CD4-positive, alpha-beta T cell (primary cell): ENCODE measurements around the gene CIDEA. TPM values are rescaled to one million over a fixed set of nuclear protein-coding genes. Genes with fewer than 3 reads are reported as not detected.

Experiments used
- ATAC-seq: fragments of 200-7000 bp; cut with Tn5 transposase; one replicate; pipeline ENCODE4 v1.10.0; 2022; ENCODE audit warnings: mild to moderate bottlenecking; ENCODE audit not compliant: poor library complexity
- CTCF ChIA-PET: fragments of 350-600 bp; sonication (Branson Sonifier 250); formaldehyde crosslinking; loops from one replicate; lab custom pipeline; 2021; ENCODE audit warnings: antibody characterized with exemption, inconsistent platforms; lab: Charles Lee
- POLR2A ChIA-PET: fragments of 350-600 bp; sonication (Branson Sonifier 250); formaldehyde crosslinking; loops from one replicate; lab custom pipeline; 2021; ENCODE audit warnings: antibody characterized with exemption, inconsistent platforms; lab: Charles Lee
- DNase-seq, 14 experiments: peaks; one replicate each; pipeline ENCODE4 v3.0.0-alpha.2; 2013 to 2020; ENCODE audit warnings: mixed read lengths in 2 of 14
- H3K27ac ChIP-seq, 2 donors: one replicate each; pipeline versions ENCODE4 v1.5.1 to v1.7.0; 2013; ENCODE audit warnings: low read length in 2 of 2, low read depth in 1 of 2, mild to moderate bottlenecking in 1 of 2
- H3K27me3 ChIP-seq, 2 experiments: 1 replicate in 1 of 2; 2 replicates in 1 of 2; pipeline versions ENCODE4 v1.6.1 to v1.7.0; 2013; ENCODE audit warnings: low read length in 2 of 2, control low read depth in 1 of 2, mild to moderate bottlenecking in 1 of 2, moderate library complexity in 1 of 2; ENCODE audit not compliant: insufficient read depth in 2 of 2, control insufficient read depth in 1 of 2
- H3K36me3 ChIP-seq: one replicate; pipeline ENCODE4 v1.6.1; 2013; ENCODE audit warnings: low read length, control low read depth; ENCODE audit not compliant: insufficient read depth
- H3K4me1 ChIP-seq: one replicate; pipeline ENCODE4 v1.6.1; 2013; ENCODE audit warnings: low read length, control low read depth; ENCODE audit not compliant: insufficient read depth
- H3K4me3 ChIP-seq: one replicate; pipeline ENCODE4 v1.5.1; 2013; ENCODE audit warnings: mild to moderate bottlenecking, low read length, moderate library complexity
- H3K9me3 ChIP-seq, 2 experiments: 1 replicate in 1 of 2; 2 replicates in 1 of 2; pipeline versions ENCODE4 v1.6.1 to v1.7.0; 2013; ENCODE audit warnings: low read length in 2 of 2, mild to moderate bottlenecking in 2 of 2, control low read depth in 1 of 2, moderate library complexity in 1 of 2; ENCODE audit not compliant: control insufficient read depth in 1 of 2, insufficient read depth in 1 of 2
- H3K27ac Mint-ChIP-seq: one replicate; pipeline ENCODE4 v1.8.0; 2020; ENCODE audit warnings: mixed read lengths
- H3K27me3 Mint-ChIP-seq: one replicate; pipeline ENCODE4 v1.8.0; 2021; ENCODE audit warnings: mixed read lengths
- H3K36me3 Mint-ChIP-seq: one replicate; pipeline ENCODE4 v1.8.0; 2021; ENCODE audit warnings: low read depth, mixed read lengths
- H3K4me1 Mint-ChIP-seq: one replicate; pipeline ENCODE4 v1.8.0; 2021; ENCODE audit warnings: low read depth, mixed read lengths
- H3K4me3 Mint-ChIP-seq: one replicate; pipeline ENCODE4 v1.8.0; 2020; ENCODE audit warnings: mild to moderate bottlenecking, mixed read lengths
- H3K9me3 Mint-ChIP-seq: one replicate; pipeline ENCODE4 v1.8.0; 2020; ENCODE audit warnings: mixed read lengths
- CTCF ChIP-seq: fragments of 200-600 bp; IDR thresholded peaks from one replicate; pipeline ENCODE4 v1.8.0; 2022; ENCODE audit warnings: antibody characterized with exemption, mild to moderate bottlenecking
- intact Hi-C, 2 experiments: fragments of 100-400 bp; cut with DNase I in 1 of 2; cut with micrococcal nuclease in 1 of 2; formaldehyde crosslinking; loops; one replicate each; pipeline versions ENCODE4 v1.15.1 to v1.9.0; 2023 to 2025; cut with DNase I, micrococcal nuclease
- total RNA-seq, 174 experiments: library from RNA in 2 of 174; stranded (reverse) in 2 of 174; gene quantifications; one replicate each; pipeline ENCODE4 v1.2.3 and lab custom pipeline; 2021 to 2026

CIDEA gene
- total RNA-seq, 2 experiments from 2014 or later, result not detected

- H3K27me3 Mint-ChIP-seq, result peaks cover 32% of the 10 kb centered on the region
- Histone ChIP-seq H3K4me1 (no peaks in the 10 kb centered on the region), H3K27me3 (peaks cover 10% of the 10 kb centered on the region in 2 experiments), H3K9me3 (peaks cover 0 to 6% of the 10 kb centered on the region in 2 experiments), H3K36me3 (no peaks in the 10 kb centered on the region), H3K27ac (no peak overlapping the region), H3K4me3 (no peak overlapping the region)
- H3K27ac Mint-ChIP-seq, result no peak overlapping the region
- no peaks in the 10 kb centered on the region for H3K9me3 Mint-ChIP-seq
- ChIA-PET POLR2A (no interaction called here), CTCF (no interaction called here)
- no peak for TF ChIP-seq CTCF
- no peak for ATAC-seq
- H3K4me3 Mint-ChIP-seq, result no peak overlapping the region
- no peak for DNase-seq
- H3K36me3 Mint-ChIP-seq, result no peaks in the 10 kb centered on the region
- intact Hi-C loops, result no loop called here
- H3K4me1 Mint-ChIP-seq, result peaks cover under 1% of the 10 kb centered on the region
These were observed 47.3 kb downstream of the CIDEA start for GRCh38 chr18:12301263-12302005.

GRCh38 chr18:12302391-12303147 lies 48.4 kb downstream of the CIDEA start:
- Histone ChIP-seq H3K27ac (no peak overlapping the region), H3K9me3 (peaks cover 0 to 6% of the 10 kb centered on the region in 2 experiments), H3K4me1 (peaks cover 8% of the 10 kb centered on the region), H3K36me3 (no peaks in the 10 kb centered on the region), H3K4me3 (no peak overlapping the region), H3K27me3 (peaks cover 12 to 21% of the 10 kb centered on the region in 2 experiments)
- intact Hi-C loops, result no loop called here
- H3K36me3 Mint-ChIP-seq, result no peaks in the 10 kb centered on the region
- POLR2A ChIA-PET, result no interaction called here
- H3K27ac Mint-ChIP-seq, result no peak overlapping the region
- no peak for TF ChIP-seq CTCF
- DNase-seq, result no peak
- ATAC-seq, result no peak
- peaks cover 11% of the 10 kb centered on the region for H3K4me1 Mint-ChIP-seq
- no peak overlapping the region for H3K4me3 Mint-ChIP-seq
- peaks cover 39% of the 10 kb centered on the region for H3K27me3 Mint-ChIP-seq
- no peaks in the 10 kb centered on the region for H3K9me3 Mint-ChIP-seq
- CTCF ChIA-PET, result no interaction called here

GRCh38 chr18:12304351-12305210 lies 50.4 kb downstream of the CIDEA start:
- POLR2A ChIA-PET, result no interaction called here
- peaks cover 43% of the 10 kb centered on the region for H3K27me3 Mint-ChIP-seq
- ATAC-seq (no peak), DNase-seq (no peak)
- Histone ChIP-seq H3K27me3 (peaks cover 21 to 34% of the 10 kb centered on the region in 2 experiments), H3K36me3 (no peaks in the 10 kb centered on the region), H3K27ac (no peak overlapping the region), H3K4me1 (peaks cover 12% of the 10 kb centered on the region), H3K9me3 (peaks cover 0 to 6% of the 10 kb centered on the region in 2 experiments), H3K4me3 (no peak overlapping the region)
- H3K4me1 Mint-ChIP-seq, result peaks cover 11% of the 10 kb centered on the region
- TF ChIP-seq CTCF, result no peak
- H3K27ac Mint-ChIP-seq, result no peak overlapping the region
- H3K9me3 Mint-ChIP-seq, result no peaks in the 10 kb centered on the region
- CTCF ChIA-PET, result no interaction called here
- H3K4me3 Mint-ChIP-seq, result no peak overlapping the region
- no peaks in the 10 kb centered on the region for H3K36me3 Mint-ChIP-seq
- intact Hi-C loops, result no loop called here
